ENCODE results near the gene ADPRH.
A peak's percentile ranks its signal among the peaks of the same experiment; 100 is the strongest.

ADPRH gene

DNA sequence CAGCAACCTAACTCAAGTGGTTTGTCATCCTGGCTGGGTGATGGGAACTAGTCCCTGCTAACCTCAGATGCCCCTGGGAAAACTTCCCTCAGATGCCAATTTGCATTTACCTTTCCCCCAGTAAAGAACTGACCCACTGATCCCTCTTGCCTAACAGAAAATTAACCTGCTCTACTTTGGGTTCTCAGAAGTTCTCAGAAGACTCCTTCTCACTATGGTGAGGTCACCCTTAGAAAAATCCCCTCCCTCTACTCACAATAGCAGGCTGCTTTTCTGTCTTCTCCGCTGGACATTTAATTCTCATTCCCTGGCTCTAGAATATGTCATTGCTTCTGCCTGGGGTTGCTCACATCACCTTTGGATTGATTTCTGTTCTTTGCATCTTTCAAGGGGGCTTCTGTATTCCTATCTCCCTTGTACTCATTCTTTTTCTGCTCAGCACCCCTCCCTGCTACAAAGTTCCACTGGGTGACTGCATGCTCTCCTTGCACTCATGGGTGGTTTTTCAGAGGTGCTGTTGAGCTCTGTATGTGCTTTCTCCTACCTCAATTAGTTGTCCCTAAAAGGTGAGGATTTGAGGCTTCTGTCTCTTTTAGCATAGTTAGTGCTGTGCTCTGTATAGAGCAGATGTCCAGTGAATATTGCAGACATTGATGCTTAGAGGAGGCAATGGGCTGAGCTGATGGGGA is 19.3 kb downstream of the ADPRH start:
- peak; percentile 45 to 46 for ATAC-seq

GRCh38 chr3:119599558-119600174 is 20.4 kb downstream of the ADPRH start:
- ATAC-seq = no peak

GRCh38 chr3:119600732-119601131 is 21.4 kb downstream of the ADPRH start:
- ATAC-seq = peak; percentile 45 to 50

GRCh38 chr3:119601154-119601553 is 21.9 kb downstream of the ADPRH start:
- ATAC-seq = peak; percentile 52 to 53

GRCh38 chr3:119602676-119603075 is 23.4 kb downstream of the ADPRH start:
- no peak for ATAC-seq

DNA sequence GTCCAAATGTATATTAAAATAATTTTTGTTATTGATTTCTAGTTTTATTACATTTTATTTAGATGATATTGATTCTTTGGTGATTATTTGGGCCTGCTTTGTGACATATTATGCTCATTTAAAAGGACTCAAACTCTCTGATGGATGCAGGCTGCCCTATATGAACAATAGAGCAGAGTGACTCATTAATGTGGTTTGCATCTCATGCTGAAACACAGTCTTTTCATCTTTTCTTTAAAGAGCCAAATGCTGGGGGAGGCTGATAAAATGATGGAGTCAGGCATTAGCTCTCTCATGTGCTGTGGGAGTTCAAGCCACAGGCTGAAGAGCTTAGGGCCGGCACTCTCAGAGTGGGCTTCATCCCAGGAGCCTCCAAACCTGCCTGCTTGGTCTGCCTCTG is 25.6 kb downstream of the ADPRH start:
- peak; percentile 75 to 85 for ATAC-seq

GRCh38 chr3:119608405-119609000 is 29.2 kb downstream of the ADPRH start:
- ATAC-seq = no peak

DNA sequence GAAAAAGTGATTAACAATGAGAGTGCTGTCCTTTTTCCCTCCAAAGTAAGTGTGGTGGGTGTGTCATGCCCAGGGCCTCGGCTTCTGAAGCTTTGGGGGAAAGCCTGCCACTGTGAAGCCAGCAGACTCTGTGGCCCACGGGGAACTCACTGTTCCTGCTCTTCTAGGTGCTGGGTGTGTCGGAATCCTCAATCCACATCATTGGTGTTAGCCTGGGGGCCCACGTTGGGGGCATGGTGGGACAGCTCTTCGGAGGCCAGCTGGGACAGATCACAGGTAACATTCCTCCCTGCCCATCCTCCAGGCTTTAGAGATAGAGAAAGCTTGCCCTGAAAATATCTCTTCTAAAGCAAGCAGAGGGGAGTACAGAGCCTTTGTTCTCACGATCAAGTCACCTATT is 30.0 kb downstream of the ADPRH start:
- no peak for ATAC-seq

DNA sequence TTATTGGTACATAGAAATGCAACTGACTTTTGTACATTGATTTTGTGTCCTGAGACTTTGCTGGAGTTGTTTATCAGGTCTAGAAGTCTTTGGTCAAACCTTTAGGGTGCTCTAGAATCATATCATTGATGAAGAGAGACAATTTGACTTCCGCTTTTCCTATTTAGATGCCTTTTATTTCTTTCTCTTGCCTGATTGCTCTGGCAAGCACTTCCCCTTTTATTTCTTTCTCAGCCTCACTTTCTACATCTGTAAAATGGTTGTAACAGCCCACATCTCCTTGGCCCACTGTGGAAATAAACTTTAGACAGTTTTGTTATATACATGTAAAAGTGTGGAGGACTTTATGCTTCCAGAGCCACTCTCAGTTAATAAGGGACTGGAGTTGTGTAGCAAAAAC is 32.4 kb downstream of the ADPRH start:
- ATAC-seq = no peak

DNA sequence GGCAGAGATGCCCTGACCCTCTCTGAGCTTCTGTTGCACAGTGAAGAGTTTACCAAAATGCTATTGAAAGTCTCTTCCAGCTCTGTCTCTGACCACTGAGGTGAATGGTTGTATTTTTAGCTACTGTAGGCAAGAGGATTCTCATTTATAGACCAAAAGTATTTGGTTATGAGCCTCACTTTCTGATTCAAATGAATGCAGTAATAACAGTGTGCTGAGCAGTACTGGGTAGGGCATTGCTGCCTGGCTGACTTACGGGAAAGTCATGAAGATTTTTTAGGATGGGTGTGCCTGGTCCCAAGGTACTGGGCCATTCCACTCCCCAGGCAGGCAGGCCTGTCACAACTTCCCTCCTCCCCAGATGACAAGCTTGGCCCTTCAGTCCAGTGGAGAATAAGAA is 33.9 kb downstream of the ADPRH start:
- no peak for ATAC-seq

DNA sequence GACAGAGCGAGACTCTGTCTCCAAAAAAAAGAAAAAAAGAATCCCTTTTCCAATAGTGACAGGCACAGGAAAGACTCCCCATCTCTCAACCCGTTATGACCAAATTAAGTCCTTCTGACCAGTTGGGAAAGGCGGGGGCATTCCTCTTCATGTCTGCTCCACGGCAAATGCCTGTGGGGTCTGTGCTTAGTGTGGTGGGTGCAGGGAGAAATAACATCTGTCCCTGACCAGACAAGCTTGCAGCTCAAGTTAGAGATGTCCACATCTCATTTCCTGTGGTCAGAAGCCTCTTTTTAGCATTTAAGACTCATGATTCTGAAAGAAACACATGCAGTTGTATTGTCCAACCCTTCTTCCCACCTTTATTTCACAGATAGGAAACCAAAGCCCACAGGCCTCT is 34.6 kb downstream of the ADPRH start:
- ATAC-seq = no peak

- no peak for ATAC-seq
These were observed 36.8 kb downstream of the ADPRH start for GRCh38 chr3:119616056-119616455.

- no peak for ATAC-seq
These were observed 39.8 kb downstream of the ADPRH start for GRCh38 chr3:119619094-119619493.

GRCh38 chr3:119620899-119621298 is 41.6 kb downstream of the ADPRH start:
- no peak for ATAC-seq

DNA sequence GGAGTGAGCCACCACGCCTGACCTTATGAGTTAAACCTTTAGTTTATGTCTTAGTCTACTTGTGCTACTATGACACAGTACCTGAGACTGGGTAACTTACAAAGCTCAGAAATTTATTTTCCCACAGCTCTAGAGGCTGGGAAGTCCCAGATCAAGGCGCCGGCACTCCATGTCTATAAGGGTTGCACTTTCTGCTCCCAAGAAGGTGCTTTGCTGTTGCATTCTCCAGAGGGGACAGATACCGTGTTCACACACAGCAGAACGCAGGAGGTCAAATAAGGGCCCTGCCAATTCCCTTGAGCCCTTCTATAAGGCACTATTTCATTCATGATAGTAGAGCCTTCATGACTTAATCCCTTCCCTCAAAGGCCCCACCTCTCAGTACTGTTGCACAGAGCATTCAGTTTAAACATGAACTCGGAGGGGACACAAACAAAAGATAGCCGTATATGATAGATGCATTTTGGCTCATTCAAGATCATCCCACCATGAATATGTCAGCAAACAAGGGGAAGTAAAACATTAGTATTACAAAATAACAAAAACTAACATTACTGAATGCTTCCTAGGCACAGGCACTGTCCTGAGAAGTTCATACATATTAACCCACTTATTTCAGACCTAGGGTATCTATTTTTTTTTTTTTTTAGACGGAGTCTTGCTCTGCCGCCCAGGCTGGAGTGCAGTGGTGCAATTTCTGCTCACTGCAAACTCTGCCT is 44.9 kb downstream of the ADPRH start:
- ATAC-seq = no peak

DNA sequence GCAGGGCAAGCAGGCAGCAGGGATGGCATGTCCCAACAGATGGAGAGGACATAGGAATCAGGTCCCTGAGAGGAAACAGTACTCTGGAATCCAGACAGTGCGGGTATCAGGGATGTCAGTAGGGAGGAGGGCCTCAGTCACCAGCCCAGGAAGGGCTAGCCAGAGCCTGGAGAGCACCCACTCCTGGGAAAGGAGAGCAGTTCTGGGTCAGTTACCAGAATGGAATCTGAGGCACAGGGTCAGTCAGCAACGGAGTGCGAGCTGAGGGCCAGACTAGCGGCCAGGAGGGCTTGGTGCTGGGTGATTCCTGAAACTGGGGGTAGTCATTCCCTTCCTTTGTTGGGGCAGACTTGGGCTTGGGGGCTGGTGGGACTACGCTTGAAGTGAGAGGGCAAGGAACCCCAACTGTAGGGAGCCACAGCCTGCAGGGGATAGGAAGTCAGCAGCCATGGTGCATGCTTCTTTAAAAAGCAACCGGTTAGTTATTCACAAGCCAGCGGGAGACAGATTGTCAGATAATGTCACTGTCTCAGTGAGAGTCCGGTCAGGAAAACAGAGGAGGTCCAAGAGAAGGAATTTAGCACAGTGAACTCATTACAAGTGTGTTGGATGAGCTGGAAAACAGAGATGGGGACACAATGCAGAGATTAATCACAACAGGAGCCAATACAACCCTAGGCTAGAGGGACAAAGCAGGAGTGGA is 46.3 kb downstream of the ADPRH start:
- no peak for ATAC-seq

DNA sequence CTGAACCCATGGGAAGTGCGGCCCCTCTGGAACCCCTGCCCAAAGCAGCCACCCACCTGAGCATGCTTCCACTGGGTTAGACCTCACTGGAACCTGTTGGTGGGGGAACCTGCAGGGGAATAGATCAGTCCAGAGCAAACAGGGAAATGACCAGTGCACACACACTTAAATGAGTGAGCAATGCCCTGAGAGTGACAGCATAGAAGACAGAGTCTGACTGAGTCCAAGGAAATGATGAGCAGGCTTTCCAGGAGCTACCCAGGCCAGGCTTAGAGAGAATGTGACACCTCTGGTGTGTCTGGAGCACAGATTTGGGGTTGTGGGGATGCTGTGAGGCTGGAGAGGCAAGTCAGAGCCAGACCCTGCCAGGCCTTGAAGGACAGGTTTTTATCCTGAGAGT is 46.9 kb downstream of the ADPRH start:
- ATAC-seq = no peak

- no peak for ATAC-seq
These were observed 48.2 kb downstream of the ADPRH start for GRCh38 chr3:119627461-119627860.

- ATAC-seq = peak; percentile 86 to 87
These were observed 49.1 kb downstream of the ADPRH start for GRCh38 chr3:119628390-119628789.

- peak; percentile 61 to 64 for ATAC-seq
These were observed 49.6 kb downstream of the ADPRH start for GRCh38 chr3:119628816-119629445.

- ATAC-seq = no peak
These were observed 51.0 kb downstream of the ADPRH start for GRCh38 chr3:119630128-119630879.

- no peak for ATAC-seq
These were observed 51.6 kb downstream of the ADPRH start for GRCh38 chr3:119630880-119631329.

Measured in activated CD4-positive, CD25-positive, alpha-beta regulatory T cell treated with anti-CD3 and anti-CD28 coated beads, Interleukin-2, amount 50 U/mL, for 24 hours (primary cell).